HG03139 (cell line): ENCODE measurements around the gene ARFRP1.
A peak's percentile ranks its signal among the peaks of the same experiment; 100 is the strongest.
"Not testable (repeated sequence)": the region's sequence is repeated elsewhere in the genome, so short reads cannot be mapped to it uniquely, and the experiment has no call there.

ENCODE experiments used
- ATAC-seq: cut with Tn5 transposase; IDR thresholded peaks from one replicate; pipeline ENCODE4 v1.9.1; 2021; ENCODE audit not compliant: unreplicated experiment

ARFRP1 gene

DNA sequence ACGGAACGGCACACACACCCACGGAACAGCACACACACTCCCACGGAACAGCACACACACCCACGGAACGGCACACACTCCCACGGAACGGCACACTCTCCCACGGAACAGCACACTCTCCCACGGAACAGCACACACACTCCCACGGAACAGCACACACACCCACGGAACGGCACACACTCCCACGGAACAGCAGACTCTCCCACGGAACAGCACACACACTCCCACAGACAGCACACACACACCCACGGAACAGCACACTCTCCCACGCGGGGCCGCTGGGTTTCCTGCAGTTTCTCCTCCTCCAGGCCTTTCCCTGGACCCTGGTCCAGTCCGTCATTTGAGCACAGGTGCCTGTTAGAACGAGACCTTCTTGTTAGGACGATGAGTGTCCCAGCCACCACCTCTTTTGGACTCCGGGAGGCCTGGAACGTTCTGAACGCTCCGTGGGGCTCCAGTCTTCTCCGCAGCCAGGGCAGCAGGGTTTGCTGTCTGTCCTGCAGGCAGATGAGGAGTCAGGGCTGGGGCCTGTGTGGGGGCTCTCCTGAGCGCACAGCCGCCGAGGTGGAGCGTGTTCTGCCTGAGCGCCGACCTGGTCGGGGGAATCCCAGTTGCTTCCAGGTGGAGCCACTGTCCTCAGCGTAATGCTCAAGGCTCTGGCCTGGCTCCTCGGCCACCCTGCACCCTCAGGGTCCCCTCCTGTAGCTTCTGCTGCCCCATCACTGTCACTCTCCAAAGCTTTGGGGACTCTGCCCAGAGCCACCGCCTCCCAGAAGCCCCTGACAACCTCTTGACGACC lies 28.9 kb downstream of the ARFRP1 start:
- ATAC-seq, result no peak

DNA sequence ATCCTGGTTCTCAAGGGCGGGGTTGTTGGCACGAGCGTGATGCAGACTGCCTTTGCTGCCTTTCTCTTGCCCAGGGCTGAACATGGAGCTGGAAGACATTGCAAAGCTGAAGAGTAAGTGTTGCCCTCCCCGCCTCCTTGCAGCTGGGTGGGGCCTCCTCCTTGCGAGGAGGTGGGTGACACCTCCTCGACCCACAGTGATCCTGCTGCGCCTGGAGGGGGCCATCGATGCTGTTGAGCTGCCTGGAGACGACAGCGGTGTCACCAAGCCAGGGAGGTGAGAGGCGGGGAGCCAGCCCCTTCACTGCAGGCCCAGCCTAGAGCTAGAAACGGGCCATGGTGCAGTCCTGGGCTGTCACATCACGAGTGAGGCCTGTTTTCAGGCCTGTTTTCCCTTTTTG lies 29.7 kb downstream of the ARFRP1 start:
- no peak for ATAC-seq

DNA sequence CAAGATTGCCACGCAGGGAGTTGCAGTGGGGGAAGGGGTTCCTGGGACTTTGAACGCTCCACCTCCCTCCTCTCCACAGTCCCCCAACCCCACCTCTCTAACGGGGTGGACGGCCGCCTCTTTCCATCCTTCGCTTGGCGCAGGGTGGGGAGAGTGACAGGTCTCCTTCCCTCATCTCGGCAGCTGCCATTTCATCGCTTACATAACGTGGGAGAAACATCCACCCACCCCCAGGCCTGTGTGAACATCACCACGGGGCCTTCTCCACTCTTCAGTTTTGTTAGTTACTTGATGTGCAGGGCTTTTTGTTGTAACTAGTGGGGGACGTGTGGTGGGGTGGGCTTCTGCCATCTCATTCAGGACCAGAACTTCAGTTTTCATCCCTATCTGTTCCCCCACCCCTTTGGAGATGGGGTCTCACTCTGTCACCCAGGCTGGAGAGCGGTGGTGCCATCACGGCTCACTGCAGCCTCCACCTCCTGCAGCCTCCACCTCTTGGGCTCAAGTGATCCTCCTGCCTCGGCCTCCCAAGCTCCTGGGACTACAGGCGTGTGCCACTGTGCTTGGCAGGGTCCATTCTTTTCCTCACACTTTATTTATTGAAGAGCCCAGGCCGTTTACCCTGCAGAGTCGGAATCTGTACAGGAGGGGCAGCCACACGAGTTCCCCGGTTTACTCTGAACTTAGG lies 32.0 kb downstream of the ARFRP1 start:
- no peak for ATAC-seq

DNA sequence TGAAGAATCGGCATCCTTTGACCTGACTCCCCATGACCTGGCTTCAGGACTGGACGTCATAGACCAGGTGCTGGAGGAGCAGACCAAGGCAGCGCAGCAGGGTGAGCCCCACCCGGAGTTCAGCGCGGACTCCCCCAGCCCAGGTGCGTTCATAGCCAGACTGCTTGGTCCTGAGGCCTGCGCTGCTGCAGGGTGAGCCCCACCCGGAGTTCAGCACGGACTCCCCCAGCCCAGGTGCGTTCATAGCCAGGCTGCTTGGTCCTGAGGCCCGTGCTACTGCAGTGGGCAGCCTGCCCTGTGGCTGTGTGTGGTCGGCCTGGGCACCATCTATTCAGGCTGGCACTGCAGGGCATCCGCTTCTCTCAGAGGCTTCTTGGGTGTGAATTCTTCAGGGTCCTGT lies 33.8 kb downstream of the ARFRP1 start:
- ATAC-seq, result no peak

DNA sequence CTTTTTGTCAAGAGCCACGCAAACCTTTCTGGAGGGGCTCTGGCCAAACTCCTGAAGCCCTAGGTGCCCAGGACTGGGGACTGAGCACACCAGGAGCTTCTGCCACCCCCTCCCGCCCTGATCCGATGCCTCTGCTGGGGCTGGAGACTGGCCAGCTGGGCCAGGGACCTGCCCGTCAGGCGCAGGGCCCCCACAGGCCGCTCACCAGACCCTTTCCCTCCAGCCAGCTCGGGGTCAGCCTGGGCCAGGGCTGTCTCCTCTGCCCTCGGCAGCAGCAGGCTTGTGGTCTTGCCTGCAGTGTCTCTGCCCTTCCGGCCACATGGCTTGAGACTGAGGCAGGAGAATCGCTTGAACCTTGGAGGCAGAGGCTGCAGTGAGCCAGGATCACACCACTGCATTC lies 35.1 kb downstream of the ARFRP1 start:
- no peak for ATAC-seq

DNA sequence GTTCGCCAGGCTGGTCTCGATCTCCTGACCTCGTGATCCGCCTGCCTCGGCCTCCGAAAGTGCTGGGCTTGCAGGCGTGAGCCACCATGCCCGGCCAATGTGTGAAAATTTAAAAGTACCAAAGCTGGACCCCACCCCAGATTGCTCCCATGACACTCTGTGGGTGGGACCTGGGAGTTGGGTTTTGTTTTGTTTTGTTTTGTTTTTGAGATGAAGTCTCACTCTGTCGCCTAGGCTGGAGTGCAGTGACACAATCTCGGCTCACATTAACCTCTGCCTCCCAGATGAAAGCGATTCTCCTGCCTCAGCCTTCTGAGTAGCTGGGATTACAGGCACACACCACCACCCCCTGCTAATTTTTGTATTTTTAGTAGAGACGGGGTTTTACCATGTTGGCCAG lies 36.1 kb downstream of the ARFRP1 start:
- not testable (repeated sequence) for ATAC-seq

DNA sequence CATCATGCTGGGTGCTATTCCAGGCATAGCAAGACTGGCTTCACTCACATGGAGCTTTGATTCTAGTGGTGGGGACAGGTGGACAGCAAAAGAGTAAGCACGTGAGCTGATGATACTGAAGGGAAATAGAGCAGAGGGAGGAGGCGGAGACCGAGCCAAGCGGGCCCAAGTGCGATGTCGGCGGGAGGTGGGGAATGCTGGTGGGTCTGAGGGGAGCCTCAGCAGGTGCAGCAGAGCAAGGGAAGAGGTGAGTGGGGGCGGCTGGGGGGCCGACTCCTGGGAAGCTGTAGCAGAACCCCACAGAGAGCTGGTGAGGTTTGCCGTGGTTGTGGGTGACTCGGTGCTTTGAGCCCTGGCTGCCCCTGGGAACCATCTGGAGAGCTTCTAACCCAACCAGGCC lies 39.4 kb downstream of the ARFRP1 start:
- ATAC-seq, result no peak

DNA sequence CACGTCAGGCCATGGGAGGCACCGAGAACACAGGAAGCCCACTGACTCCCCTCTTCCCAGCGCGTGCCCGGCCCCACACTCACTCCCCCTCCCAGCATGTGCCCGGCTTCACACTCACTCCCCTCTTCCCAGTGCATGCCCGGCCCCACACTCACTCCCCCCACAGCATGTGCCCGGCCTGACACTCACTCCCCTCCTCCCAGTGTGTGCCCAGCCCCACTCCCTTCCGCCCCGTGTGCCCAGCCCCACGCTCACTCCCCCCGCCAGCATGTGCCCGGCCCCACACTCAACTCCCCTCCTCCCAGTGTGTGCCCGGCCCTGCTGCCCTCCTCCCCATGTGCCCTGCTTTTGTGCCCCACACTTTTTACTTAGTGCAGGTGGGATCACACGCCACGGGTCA lies 39.9 kb downstream of the ARFRP1 start:
- no peak for ATAC-seq

DNA sequence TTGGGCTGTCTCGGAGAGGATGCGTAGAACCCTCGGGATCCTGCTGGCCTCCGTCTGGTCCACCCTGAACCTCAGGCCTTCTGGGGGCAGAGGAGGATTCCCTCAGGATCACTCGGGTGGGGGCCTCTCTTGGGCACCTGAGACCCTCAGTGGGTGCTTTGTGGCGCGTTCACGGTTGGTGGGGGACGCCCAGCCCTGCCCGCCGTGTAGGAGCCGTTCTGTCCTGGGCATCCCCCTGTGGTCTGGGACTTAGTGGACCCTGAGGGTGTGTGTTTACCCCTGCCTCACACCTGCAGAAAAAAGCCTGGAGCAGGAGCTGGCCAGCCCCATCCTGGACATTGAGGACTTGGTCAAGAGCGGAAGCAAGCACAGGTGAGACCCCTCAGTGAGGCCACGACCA lies 42.1 kb downstream of the ARFRP1 start:
- ATAC-seq, result no peak

DNA sequence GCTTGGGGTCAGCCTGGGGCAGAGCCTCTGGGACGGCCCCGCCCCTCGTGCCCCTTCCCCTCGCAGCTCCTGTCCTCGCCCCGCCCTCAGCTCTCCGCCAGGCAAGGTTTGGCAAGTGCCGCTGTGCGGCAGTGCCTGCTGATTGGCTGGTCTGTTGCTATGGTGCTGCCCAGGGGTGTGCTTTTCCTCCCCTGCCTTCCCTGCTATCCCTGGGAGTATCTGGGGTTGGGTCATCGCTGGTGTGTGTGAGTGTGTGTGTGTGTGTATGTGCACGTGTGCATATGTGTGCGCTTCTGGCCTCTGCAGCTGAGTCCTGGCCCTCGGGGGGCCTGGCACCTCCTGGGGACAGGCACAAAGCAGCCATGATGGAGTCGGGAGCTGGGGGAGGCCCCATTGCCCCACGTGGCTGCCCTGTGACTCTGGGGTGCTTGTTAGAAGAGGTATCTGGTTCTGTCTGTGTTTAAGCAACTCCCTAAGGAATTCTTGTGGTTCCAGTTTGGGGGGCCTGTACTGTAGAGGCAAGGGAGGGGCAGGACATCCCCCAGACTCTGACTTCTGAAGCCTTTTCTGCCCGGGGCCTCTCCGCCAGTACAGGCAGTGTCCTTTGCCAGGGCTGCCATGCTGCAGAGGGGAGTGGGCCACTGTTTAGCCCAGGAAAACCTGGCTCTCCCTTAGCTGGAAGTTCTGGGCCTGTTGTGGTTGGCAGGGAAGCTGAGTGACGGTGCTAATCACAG lies 42.7 kb downstream of the ARFRP1 start:
- ATAC-seq, result no peak

DNA sequence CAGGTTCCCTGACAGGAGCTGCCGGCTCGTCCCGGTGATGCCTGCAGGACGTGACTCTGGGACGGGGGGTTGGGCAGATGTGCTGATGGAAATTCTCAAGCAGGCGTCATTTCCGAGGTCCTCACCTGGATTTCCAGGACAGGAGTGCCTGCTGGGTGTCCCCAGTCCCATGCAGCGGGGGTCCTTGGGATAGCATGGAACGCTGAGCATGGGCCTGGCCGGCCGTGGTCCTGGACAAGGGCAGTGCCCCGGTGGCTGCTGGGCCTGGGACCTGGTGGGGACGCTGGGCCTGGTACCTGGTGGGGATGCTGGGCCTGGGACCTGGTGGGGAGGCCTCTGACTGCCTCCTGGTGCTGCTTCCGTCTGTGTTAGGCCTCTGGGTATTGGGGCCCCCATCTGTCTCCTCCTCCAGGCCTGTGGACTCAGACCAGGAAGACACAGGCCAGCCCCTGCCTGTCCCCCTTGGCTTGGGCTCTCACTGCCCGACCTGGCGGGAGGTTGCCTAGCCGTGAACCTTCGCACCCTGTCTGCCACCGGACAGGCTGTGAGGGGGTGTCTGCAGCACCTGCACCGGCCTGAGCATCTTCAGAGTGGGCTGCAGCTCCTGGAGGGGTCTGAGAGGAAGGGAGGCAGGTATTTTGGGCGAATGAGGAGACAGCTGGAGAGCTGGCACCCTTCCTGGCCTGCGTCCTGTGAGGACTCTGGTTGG lies 43.5 kb downstream of the ARFRP1 start:
- ATAC-seq, result no peak

DNA sequence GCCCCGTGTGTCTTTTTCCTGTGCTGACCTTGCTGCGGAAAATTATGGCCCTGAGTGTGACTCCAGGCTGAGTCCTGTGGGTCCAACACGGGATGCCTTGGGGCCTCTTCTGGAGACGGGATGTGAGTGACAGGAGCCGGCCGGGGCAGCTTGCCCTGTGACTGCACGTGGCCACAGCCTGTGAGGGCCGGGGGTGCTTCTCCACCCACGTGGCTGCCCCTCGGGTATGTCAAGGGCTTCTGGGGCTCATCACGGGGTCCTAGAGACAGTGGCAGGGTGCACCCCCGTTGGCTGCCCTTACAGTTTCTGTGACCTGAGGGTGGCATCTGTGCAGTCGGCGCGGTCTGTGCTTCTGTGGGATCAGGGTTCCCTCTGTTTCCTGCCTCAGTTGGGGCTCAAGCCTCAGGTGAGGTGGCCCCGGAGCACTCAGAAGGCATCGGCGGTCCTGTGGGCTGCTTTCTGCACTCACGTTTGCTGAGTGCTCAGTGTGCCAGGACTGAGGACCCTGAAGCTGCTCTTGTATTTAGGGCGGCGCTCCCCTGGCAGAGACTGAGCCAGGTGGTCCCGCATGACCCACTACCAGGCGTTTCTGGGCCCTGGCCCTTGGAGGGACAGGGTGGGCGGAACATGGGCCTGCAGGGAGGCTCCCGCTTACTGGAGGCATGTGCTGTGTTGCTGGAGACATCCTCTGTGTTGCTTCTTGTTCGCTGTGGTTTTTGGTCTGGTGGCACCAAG lies 44.3 kb downstream of the ARFRP1 start:
- ATAC-seq, result no peak

DNA sequence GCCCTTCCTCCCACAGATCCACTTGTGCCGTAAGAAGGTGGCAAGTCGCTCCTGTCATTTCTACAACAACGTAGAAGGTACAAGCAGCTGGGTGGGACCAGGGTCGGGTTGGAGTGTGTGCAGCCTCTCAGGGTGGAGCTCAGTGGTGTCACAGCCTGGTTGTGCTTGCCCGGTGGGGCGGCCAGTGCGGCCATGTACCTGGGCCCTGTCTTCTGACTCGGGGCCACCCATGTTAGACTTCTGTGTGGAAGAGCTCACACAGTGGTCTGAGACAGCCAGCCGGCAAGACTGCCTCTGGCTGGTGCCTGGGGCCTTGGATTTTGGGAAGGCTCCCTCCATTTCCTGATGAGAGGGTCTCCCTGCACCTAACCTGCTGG lies 45.0 kb downstream of the ARFRP1 start:
- no peak for ATAC-seq

DNA sequence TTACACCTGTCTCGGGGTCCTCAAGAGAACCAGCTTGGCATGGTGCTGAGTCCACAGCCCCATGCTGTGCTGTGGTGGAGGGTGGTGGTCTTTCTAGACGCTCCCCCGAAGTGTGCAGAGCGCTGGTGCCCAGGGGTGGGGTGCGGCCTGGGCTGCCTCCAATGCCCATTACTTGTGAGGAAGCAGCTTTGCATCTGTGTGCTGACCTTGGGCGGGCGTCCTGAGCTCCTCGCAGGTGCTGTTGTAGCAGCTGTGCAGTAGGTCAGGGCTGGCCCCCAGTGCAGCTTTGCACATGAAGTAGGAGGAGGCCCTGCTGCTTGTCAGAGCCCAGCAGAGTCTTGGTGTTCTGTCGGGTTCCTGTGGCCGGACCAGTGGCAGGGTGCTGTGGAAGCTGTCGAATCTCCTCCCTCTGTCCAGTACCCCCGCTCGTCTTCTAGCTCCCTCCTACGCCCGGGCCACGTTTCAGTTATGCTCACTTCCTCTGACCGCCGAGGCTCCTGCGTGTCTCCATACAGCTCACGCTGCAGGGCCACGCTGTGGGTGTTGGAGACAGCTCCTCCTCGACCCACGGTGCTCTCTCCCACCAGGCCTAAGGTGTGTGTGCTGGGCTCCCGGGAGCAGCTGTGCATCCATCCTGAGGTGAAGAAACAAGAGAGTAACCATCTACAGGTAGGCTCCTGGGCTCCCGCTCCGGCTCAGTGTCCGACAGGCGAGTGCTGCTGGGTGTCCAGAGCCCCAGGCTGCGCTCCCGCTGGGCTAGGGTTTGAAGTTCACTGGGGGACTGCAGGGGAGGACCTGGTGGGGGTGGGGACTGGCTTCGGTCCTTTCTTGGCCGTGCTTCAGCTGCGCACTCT lies 45.6 kb downstream of the ARFRP1 start:
- ATAC-seq, result no peak

DNA sequence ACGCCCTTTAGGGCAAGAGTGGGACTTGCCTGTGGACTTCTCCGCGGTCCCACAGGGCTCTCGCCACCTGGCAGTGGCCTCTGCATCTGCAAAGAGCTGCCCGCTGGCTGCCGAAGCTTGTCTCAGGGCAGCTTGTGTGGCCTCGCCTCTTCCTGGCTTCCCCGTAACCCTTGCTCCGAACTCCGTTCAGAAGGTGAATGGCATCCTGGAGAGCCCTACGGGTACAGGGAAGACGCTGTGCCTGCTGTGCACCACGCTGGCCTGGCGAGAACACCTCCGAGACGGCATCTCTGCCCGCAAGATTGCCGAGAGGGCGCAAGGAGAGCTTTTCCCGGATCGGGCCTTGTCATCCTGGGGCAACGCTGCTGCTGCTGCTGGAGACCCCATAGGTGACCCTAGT lies 46.7 kb downstream of the ARFRP1 start:
- ATAC-seq, result no peak

DNA sequence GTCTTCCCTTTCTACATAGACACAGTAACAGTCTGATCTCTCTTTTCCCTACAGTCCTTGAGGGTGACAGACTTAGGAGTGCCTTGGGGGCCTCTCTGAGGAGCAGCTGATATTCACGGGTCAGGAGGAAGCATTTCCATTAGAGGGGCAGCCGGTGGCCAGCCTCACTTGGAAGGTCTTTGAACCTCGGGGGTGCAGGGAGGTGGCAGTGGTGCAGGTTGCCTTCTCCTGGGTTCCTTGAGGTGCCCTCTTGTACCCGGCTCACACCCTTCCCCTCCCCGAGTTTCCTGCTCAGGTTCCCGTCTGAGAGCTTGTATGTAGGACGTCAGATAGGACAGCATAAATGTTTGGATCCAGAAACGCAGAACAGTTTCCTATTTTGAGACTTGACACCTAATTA lies 47.2 kb downstream of the ARFRP1 start:
- no peak for ATAC-seq

DNA sequence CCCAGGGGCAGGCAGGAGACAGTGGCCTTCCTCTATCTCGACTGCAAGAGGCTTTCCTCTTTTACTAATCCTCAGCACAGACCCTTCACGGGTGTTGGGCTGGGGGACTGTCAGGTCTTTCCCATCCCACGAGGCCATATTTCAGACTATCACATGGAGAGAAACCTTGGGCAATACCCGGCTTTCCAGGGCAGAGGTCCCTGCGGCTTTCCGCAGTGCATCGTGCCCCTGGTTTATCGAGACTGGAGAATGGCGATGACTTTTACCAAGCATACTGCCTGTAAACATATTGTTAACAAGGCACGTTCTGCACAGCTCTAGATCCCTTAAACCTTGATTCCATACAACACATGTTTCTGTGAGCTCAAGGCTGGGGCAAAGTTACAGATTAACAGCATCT lies 47.6 kb downstream of the ARFRP1 start:
- not testable (repeated sequence) for ATAC-seq

DNA sequence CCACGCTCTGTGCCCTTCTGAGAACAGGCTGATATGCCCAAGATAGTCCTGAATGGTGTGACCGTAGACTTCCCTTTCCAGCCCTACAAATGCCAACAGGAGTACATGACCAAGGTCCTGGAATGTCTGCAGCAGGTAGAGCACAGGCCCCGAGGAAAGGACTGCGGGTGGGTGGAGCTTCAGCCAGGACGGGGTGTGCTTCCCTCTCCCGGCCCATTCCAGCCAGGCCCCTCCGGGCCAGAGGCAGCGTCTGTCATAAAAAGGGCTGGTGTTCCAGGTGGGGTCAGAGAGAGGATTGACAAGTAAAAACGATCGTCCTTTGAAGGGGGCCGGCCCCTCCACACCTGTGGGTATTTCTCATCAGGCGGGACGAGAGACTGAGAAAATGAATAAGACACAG lies 48.4 kb downstream of the ARFRP1 start:
- no peak for ATAC-seq

DNA sequence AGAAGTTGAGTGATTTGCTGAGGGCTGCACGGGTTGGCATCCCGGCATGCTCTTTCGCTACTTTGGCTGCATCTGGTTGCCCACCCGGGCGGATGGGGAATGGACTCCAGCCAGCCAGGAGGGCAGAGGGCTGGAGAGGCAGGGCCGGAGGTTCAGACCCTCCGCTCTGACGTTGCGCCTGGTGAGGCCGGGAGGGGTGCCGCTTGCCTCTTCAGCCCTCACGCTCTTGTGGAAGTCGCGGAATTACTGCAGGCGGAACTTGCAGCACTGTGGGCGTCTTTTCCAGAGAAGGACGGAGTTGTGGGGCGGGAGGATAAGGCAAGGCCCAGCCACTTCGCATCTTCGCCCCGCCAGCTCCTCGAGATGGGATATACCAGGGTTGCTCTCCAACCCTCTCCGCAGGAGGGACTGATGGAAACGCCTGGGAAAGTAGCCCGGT lies 49.0 kb downstream of the ARFRP1 start:
- ATAC-seq, result peak; percentile 16
